Testis (tissue), 3 donors: Measurements from ENCODE around the gene KATNAL1. TPM values are rescaled to one million over a fixed set of nuclear protein-coding genes. Genes with fewer than 3 reads are reported as not detected.

Experiments
- DNase-seq: peaks from one replicate; pipeline ENCODE4 v3.0.0-alpha.2; 2019
- H3K27ac ChIP-seq, 2 donors: fragments of 200-600 bp; sonication (generic); one replicate each; pipeline ENCODE4 v1.5.1; 2019
- H3K27me3 ChIP-seq: fragments of 200-600 bp; sonication (generic); one replicate; pipeline ENCODE4 v1.5.1; 2019
- H3K36me3 ChIP-seq: fragments of 200-600 bp; sonication (generic); one replicate; pipeline ENCODE4 v1.5.1; 2017; ENCODE audit warnings: low read depth; ENCODE audit errors: missing control alignments
- H3K4me1 ChIP-seq: fragments of 200-600 bp; sonication (generic); one replicate; pipeline ENCODE4 v1.5.1; 2019
- H3K4me3 ChIP-seq, 2 donors: fragments of 200-600 bp; sonication (generic); one replicate each; pipeline ENCODE4 v1.5.1; 2017 to 2019
- H3K9me3 ChIP-seq: fragments of 200-600 bp; sonication (generic); one replicate; pipeline ENCODE4 v1.5.1; 2017
- CTCF ChIP-seq, 3 experiments: fragments of 450-650 bp in 2 of 3; fragments of 200-600 bp in 1 of 3; sonication (generic) in 1 of 3; IDR thresholded peaks; one replicate each; pipeline ENCODE4 v1.5.1; 2016 to 2019; ENCODE audit warnings: antibody characterized with exemption in 3 of 3, mild to moderate bottlenecking in 2 of 3, moderate library complexity in 1 of 3
- POLR2A ChIP-seq: fragments of 450-650 bp; IDR thresholded peaks from one replicate; pipeline ENCODE4 v1.6.1; 2017; ENCODE audit warnings: antibody characterized with exemption, mild to moderate bottlenecking, moderate library complexity
- WGBS, 2 donors: methylation state at CpG; one replicate each; pipeline ENCODE4 v1.1.5; 2018; 5-methylcytosine and 5-hydroxymethylcytosine counted together
- intact Hi-C: fragments of 100-400 bp; cut with DNase I; formaldehyde crosslinking; loops from one replicate; pipeline ENCODE4 v1.15.1; 2023; ENCODE audit warnings: low total_unique reads
- polyA plus RNA-seq: library from polyadenylated mRNA; stranded (reverse); fragments of 350-450 nt; fragmentation: Illumina TruSeq; extraction: RNeasy Lipid Tissue Mini Kit (QIAGEN cat#74804); gene quantifications from one replicate; pipeline ENCODE4 v1.2.3, GENCODE V29; 2014; ENCODE audit warnings: low read depth, low replicate concordance; ENCODE audit not compliant: insufficient read depth
- total RNA-seq, 2 donors: library from RNA; depleted of rRNA; stranded (reverse); fragments of >200 nt; gene quantifications; one replicate each; pipeline ENCODE4 v1.2.3, GENCODE V29; 2016

The KATNAL1 gene
- total and polyA plus RNA-seq, 3 donors from 2014 or later = 19.0 to 40.5 (median 20.1) TPM

GRCh38 chr13:30353471-30354215, 46.3 kb upstream of the KATNAL1 start:
- Histone ChIP-seq H3K4me1 (peaks cover 4% of the 10 kb centered on the region), H3K9me3 (no peaks in the 10 kb centered on the region), H3K27ac (no peak overlapping the region), H3K27me3 (no peaks in the 10 kb centered on the region), H3K4me3 (no peak overlapping the region), H3K36me3 (no peaks in the 10 kb centered on the region)
- 91 to 92% methylated on average over 4 of the region's 4 CpGs for WGBS, 2 donors
- no peak for TF ChIP-seq POLR2A
- no peak for TF ChIP-seq CTCF (IDR thresholded peaks at IDR 0.05)
- no peak for DNase-seq
- intact Hi-C loops = no loop called here

DNA sequence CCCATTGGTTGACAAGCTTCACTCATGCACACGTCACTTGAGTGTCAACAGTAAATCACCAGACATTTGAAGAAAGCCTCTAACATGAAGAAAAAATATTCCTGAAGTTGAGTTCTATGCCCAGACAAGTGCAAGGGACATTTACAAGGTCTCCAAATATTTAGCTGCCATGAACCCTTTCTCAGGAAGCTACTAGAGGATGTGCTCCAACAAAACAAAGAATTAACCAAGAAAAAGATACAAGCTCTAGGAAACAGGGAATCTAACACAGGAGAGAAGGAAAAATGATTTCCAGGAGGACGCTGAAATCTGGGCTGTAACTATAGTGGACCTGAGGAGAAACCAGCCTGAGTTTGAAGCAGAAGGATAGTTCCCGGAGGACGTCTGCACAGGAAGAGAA, 45.7 kb upstream of the KATNAL1 start:
- no peak overlapping the region for H3K4me3 ChIP-seq
- DNase-seq = no peak
- no peak overlapping the region for H3K27ac ChIP-seq
- no peak for TF ChIP-seq POLR2A
- no peak for TF ChIP-seq CTCF (IDR thresholded peaks at IDR 0.05)
- intact Hi-C loops = no loop called here
- no peaks in the 10 kb centered on the region for H3K27me3 ChIP-seq
- 90 to 98% methylated on average over 4 of the region's 4 CpGs for WGBS, 2 donors
- peaks cover 4% of the 10 kb centered on the region for H3K4me1 ChIP-seq
- no peaks in the 10 kb centered on the region for H3K36me3 ChIP-seq
- H3K9me3 ChIP-seq = no peaks in the 10 kb centered on the region

DNA sequence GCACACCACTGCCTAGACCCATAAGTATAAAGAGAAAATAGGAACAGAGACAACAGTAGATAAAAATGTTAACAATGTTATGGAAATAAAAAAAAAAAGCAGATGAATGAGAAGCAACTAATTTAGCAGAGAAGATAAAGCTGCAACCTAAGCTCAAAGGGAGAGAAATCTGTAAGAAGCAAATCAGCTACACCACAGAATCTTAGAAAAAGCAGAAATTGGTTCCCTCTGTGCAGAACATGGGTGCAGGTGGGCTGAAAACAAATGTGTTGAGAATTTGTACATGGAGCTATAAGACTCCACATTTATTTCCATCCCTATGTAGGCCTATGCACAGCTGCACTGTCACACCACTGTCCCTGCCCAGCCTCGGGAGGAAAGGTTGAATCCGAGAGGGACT, 44.8 kb upstream of the KATNAL1 start:
- WGBS, 2 donors = 62 to 95% methylated on average over 2 of the region's 2 CpGs
- H3K4me1 ChIP-seq = peaks cover 4% of the 10 kb centered on the region
- H3K36me3 ChIP-seq = no peaks in the 10 kb centered on the region

GRCh38 chr13:30346789-30347167, 39.4 kb upstream of the KATNAL1 start:
- H3K27ac ChIP-seq = no peak overlapping the region
- H3K36me3 ChIP-seq = no peaks in the 10 kb centered on the region
- no peak for TF ChIP-seq POLR2A
- no peak for TF ChIP-seq CTCF (IDR thresholded peaks at IDR 0.05)
- H3K4me1 ChIP-seq = no peaks in the 10 kb centered on the region
- no peaks in the 10 kb centered on the region for H3K27me3 ChIP-seq
- H3K9me3 ChIP-seq = no peaks in the 10 kb centered on the region
- WGBS, 2 donors = 74 to 88% methylated on average over 4 of the region's 4 CpGs
- no peak for DNase-seq
- H3K4me3 ChIP-seq = no peak overlapping the region
- intact Hi-C loops = no loop called here

More for the DNA sequence above, 44.8 kb upstream of the KATNAL1 start:
- DNase-seq = no peak
- Histone ChIP-seq H3K27ac (no peak overlapping the region), H3K4me3 (no peak overlapping the region), H3K9me3 (no peaks in the 10 kb centered on the region), H3K27me3 (no peaks in the 10 kb centered on the region)
- no peak for TF ChIP-seq CTCF (IDR thresholded peaks at IDR 0.05)
- TF ChIP-seq POLR2A = no peak
- intact Hi-C loops = no loop called here
